ENCODE results near the gene ZDHHC13.
"Not testable (repeated sequence)": the region's sequence is repeated elsewhere in the genome, so short reads cannot be mapped to it uniquely, and the experiment has no call there.

Gene ZDHHC13

GRCh38 chr11:19116276-19116970 is 545 bp upstream of the ZDHHC13 start:
- ATAC-seq: no peak
- no peak for TF ChIP-seq ARNTL (CRISPR knock-in tag; IDR thresholded peaks at IDR 0.05; ENCODE audit: borderline replicate concordance, low read depth)
- no peak for TF ChIP-seq CSDC2 (CRISPR knock-in tag; IDR thresholded peaks at IDR 0.05)
- no peak for TF ChIP-seq TCF4 (CRISPR knock-in tag; IDR thresholded peaks at IDR 0.05; ENCODE audit: borderline replicate concordance)
- no peak for TF ChIP-seq ZNF70 (CRISPR knock-in tag; IDR thresholded peaks at IDR 0.05)
- no peak for TF ChIP-seq ZC3H10 (CRISPR knock-in tag; IDR thresholded peaks at IDR 0.05)
- no peak for TF ChIP-seq SNAI2 (CRISPR knock-in tag; IDR thresholded peaks at IDR 0.05)
- TF ChIP-seq OSR1 (CRISPR knock-in tag; IDR thresholded peaks at IDR 0.05): no peak
- no peak for TF ChIP-seq BACH2 (CRISPR knock-in tag; IDR thresholded peaks at IDR 0.05; ENCODE audit: borderline replicate concordance)

- TF ChIP-seq TOX (CRISPR knock-in tag; IDR thresholded peaks at IDR 0.05; ENCODE audit: borderline replicate concordance) (no peak), PPARA (CRISPR knock-in tag; IDR thresholded peaks at IDR 0.05; ENCODE audit: borderline replicate concordance) (no peak), SNAI2 (CRISPR knock-in tag; IDR thresholded peaks at IDR 0.05) (no peak), ZNF70 (CRISPR knock-in tag; IDR thresholded peaks at IDR 0.05) (no peak), ARNTL (CRISPR knock-in tag; IDR thresholded peaks at IDR 0.05; ENCODE audit: borderline replicate concordance, low read depth) (no peak), ZNF8 (CRISPR knock-in tag; IDR thresholded peaks at IDR 0.05) (no peak), CREB5 (CRISPR knock-in tag; IDR thresholded peaks at IDR 0.05; ENCODE audit: low read depth) (no peak), RARB (CRISPR knock-in tag; IDR thresholded peaks at IDR 0.05) (no peak), ZC3H10 (CRISPR knock-in tag; IDR thresholded peaks at IDR 0.05) (no peak)
- no peak; the same call in 2 of the 3 replicates for ATAC-seq
Observed at GRCh38 chr11:19117760-19118097, 761 bp downstream of the ZDHHC13 start.

GRCh38 chr11:19121646-19122045 is 4.7 kb downstream of the ZDHHC13 start:
- TF ChIP-seq SNAI2 (CRISPR knock-in tag; IDR thresholded peaks at IDR 0.05): no peak
- TF ChIP-seq PATZ1 (CRISPR knock-in tag; IDR thresholded peaks at IDR 0.05; ENCODE audit: borderline replicate concordance): no peak
- no peak for TF ChIP-seq POU6F1 (CRISPR knock-in tag; IDR thresholded peaks at IDR 0.05; ENCODE audit: borderline replicate concordance, low read depth)
- TF ChIP-seq ZFP30 (CRISPR knock-in tag; IDR thresholded peaks at IDR 0.05): no peak
- TF ChIP-seq PPARA (CRISPR knock-in tag; IDR thresholded peaks at IDR 0.05; ENCODE audit: borderline replicate concordance): no peak
- TF ChIP-seq BACH2 (CRISPR knock-in tag; IDR thresholded peaks at IDR 0.05; ENCODE audit: borderline replicate concordance): no peak
- TF ChIP-seq ZC3H10 (CRISPR knock-in tag; IDR thresholded peaks at IDR 0.05): no peak
- no peak for TF ChIP-seq TOX (CRISPR knock-in tag; IDR thresholded peaks at IDR 0.05; ENCODE audit: borderline replicate concordance)
- no peak for TF ChIP-seq ZNF70 (CRISPR knock-in tag; IDR thresholded peaks at IDR 0.05)
- TF ChIP-seq CSRNP3 (CRISPR knock-in tag; IDR thresholded peaks at IDR 0.05): no peak
- no peak for ATAC-seq

GRCh38 chr11:19122960-19123615 is 6.1 kb downstream of the ZDHHC13 start:
- no peak for ATAC-seq
- TF ChIP-seq ZNF8 (CRISPR knock-in tag; IDR thresholded peaks at IDR 0.05): no peak

GRCh38 chr11:19126562-19127325 is 9.8 kb downstream of the ZDHHC13 start:
- not testable (repeated sequence) for ATAC-seq
